GM23338 (cell line): ENCODE data around the gene CFAP65.

Experiments
- CREB1 ChIP-seq: fragments of 250-450 bp; sonication (Bioruptor Pico); IDR thresholded peaks from 2 replicates; pipeline ENCODE4 v1.5.0; 2020; ENCODE audit warnings: low read depth, mild to moderate bottlenecking, moderate library complexity
- CTCF ChIP-seq, 2 experiments: fragments of 200-600 bp in 1 of 2; sonication (generic) in 1 of 2; conservative IDR thresholded peaks; 2 replicates each; pipeline versions ENCODE4 v1.5.1 to v1.6.1; 2016 to 2017; ENCODE audit warnings: antibody characterized with exemption in 2 of 2, low read depth in 2 of 2, mild to moderate bottlenecking in 2 of 2, moderate library complexity in 1 of 2
- ETS1 ChIP-seq: IDR thresholded peaks from 2 replicates; pipeline ENCODE4 v1.6.1; 2016; ENCODE audit warnings: antibody characterized with exemption
- EZH2 ChIP-seq: fragments of 200-600 bp; sonication (generic); IDR thresholded peaks from one replicate; pipeline ENCODE4 v1.8.0; 2017; ENCODE audit warnings: antibody characterized with exemption, mild to moderate bottlenecking, low read depth; ENCODE audit not compliant: unreplicated experiment
- EZH2phosphoT487 ChIP-seq: fragments of 200-600 bp; sonication (generic); IDR thresholded peaks from one replicate; pipeline ENCODE4 v1.8.1; 2018; ENCODE audit warnings: antibody characterized with exemption; ENCODE audit not compliant: unreplicated experiment
- JUNB ChIP-seq: IDR thresholded peaks from one replicate; pipeline ENCODE4 v1.6.1; 2016; ENCODE audit warnings: antibody characterized with exemption; ENCODE audit not compliant: unreplicated experiment
- NANOG ChIP-seq: IDR thresholded peaks from 2 replicates; pipeline ENCODE4 v1.6.1; 2016; ENCODE audit warnings: antibody characterized with exemption, borderline replicate concordance
- POLR2AphosphoS5 ChIP-seq: IDR thresholded peaks from 2 replicates; pipeline ENCODE4 v1.6.1; 2016; ENCODE audit warnings: antibody characterized with exemption, low read depth
- REST ChIP-seq: IDR thresholded peaks from one replicate; pipeline ENCODE4 v1.6.1; 2018; ENCODE audit warnings: antibody characterized with exemption; ENCODE audit not compliant: unreplicated experiment
- STAT1 ChIP-seq: IDR thresholded peaks from one replicate; pipeline ENCODE4 v1.6.1; 2016; ENCODE audit warnings: antibody characterized with exemption; ENCODE audit not compliant: unreplicated experiment
- ZNF114 ChIP-seq: fragments of 250-450 bp; sonication (Bioruptor Pico); IDR thresholded peaks from 2 replicates; pipeline ENCODE4 v1.5.0; 2020; ENCODE audit warnings: mild to moderate bottlenecking, moderate library complexity
- ZNF462 ChIP-seq: fragments of 250-450 bp; sonication (Bioruptor Pico); IDR thresholded peaks from 2 replicates; pipeline ENCODE4 v1.5.0; 2020; ENCODE audit warnings: mild to moderate bottlenecking, moderate library complexity

- TF ChIP-seq POLR2AphosphoS5 (no peak), CTCF (conservative IDR thresholded peaks at IDR 0.05; ENCODE audit: low read depth in 2 of 2) (no peak), EZH2 (no peak), CREB1 (no peak), STAT1 (no peak), ZNF114 (CRISPR knock-in tag) (no peak), REST (no peak), JUNB (no peak), EZH2phosphoT487 (no peak), ETS1 (no peak), ZNF462 (CRISPR knock-in tag) (no peak), NANOG (no peak)
These were observed 38.1 kb upstream of the CFAP65 start for GRCh38 chr2:219079417-219079816.
